Colonic mucosa (tissue), 4 donors: ENCODE measurements around the gene ANKRD33B. TPM values are rescaled to one million over a fixed set of nuclear protein-coding genes. Genes with fewer than 3 reads are reported as not detected.
"Not testable (repeated sequence)": the region's sequence is repeated elsewhere in the genome, so short reads cannot be mapped to it uniquely, and the experiment has no call there.

Source experiments
- DNase-seq: peaks from one replicate; pipeline ENCODE4 v3.0.0-alpha.2; 2020
- H3K27ac ChIP-seq: fragments of 200-600 bp; one replicate; pipeline ENCODE4 v1.8.0; 2021
- H3K27me3 ChIP-seq: fragments of 200-600 bp; one replicate; pipeline ENCODE4 v1.8.0; 2021
- H3K36me3 ChIP-seq: fragments of 200-600 bp; one replicate; pipeline ENCODE4 v1.8.0; 2021
- H3K4me1 ChIP-seq: fragments of 200-600 bp; one replicate; pipeline ENCODE4 v1.8.0; 2021; ENCODE audit warnings: mild to moderate bottlenecking
- H3K4me3 ChIP-seq: fragments of 200-600 bp; one replicate; pipeline ENCODE4 v1.8.0; 2021
- H3K9ac ChIP-seq, 2 donors: one replicate each; pipeline ENCODE4 v1.7.0; 2013; ENCODE audit warnings: control low read depth in 2 of 2, low read depth in 2 of 2, low read length in 2 of 2
- H3K9me3 ChIP-seq: fragments of 200-600 bp; one replicate; pipeline ENCODE4 v1.8.0; 2021
- intact Hi-C: fragments of 100-400 bp; cut with DNase I; formaldehyde crosslinking; loops from one replicate; pipeline ENCODE4 v1.14.1; 2022
- total RNA-seq, 2 donors: library from RNA; stranded (reverse); fragmentation: NEBNext Ultra II Directional in 1 of 2; extraction: Animal tissue kit (Norgen Biotek cat#: 25700) in 1 of 2; gene quantifications; one replicate each; pipeline ENCODE4 v1.2.1, GENCODE V29; 2021
- TF ChIP-seq, protein P1 (sequence below): fragments of 200-600 bp; IDR thresholded peaks from one replicate; pipeline ENCODE4 v1.8.0; 2022; ENCODE audit warnings: antibody characterized with exemption, mild to moderate bottlenecking
- donor health status: healthy.
- donor health status: DM: no; HTN: no; CAD: no.
- donor health status: DM: no; HTN: no; CAD: no.

Gene ANKRD33B
- total RNA-seq, 2 donors from 2014 or later = 0.47 to 0.66 TPM

DNA sequence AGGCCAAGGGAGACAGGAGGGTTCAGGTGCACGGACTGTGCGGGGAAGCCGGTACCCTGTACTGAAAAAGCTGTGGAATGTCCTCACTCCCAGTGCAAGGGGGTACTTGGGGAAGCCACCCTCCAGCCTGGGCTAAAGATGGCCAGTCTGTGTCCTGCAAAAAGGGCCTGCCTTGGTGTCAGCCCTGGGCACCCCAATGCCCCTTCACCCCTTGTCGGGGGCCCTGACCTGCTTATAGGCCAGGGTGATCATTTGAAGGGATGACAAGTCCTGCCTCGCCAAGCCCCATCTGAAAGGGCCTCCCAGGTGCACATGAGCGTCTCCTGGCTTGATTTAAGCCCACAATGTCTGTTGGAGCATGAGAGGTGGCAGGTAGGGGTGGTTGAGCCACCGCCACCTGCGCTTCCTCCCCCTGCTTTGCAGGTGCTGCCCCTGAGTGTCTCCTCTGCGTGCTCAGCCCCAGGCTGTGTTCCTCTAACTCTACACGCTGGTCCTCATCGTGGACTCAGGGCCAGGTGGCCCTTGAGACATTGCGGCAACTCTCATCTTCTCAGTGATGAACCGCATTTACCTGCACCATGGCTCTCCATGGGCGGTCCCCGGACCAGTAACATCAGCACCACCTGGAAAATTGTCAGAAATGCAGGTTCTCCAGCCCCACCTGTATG, 97.0 kb downstream of the ANKRD33B start:
- Histone ChIP-seq H3K27me3 (no peaks in the 10 kb centered on the region), H3K4me3 (no peak overlapping the region), H3K27ac (no peak overlapping the region), H3K4me1 (no peaks in the 10 kb centered on the region), H3K9ac (no peak overlapping the region), H3K36me3 (no peaks in the 10 kb centered on the region), H3K9me3 (no peaks in the 10 kb centered on the region)
- intact Hi-C loops = no loop called here
- DNase-seq = no peak
- TF ChIP-seq, protein P1, sequence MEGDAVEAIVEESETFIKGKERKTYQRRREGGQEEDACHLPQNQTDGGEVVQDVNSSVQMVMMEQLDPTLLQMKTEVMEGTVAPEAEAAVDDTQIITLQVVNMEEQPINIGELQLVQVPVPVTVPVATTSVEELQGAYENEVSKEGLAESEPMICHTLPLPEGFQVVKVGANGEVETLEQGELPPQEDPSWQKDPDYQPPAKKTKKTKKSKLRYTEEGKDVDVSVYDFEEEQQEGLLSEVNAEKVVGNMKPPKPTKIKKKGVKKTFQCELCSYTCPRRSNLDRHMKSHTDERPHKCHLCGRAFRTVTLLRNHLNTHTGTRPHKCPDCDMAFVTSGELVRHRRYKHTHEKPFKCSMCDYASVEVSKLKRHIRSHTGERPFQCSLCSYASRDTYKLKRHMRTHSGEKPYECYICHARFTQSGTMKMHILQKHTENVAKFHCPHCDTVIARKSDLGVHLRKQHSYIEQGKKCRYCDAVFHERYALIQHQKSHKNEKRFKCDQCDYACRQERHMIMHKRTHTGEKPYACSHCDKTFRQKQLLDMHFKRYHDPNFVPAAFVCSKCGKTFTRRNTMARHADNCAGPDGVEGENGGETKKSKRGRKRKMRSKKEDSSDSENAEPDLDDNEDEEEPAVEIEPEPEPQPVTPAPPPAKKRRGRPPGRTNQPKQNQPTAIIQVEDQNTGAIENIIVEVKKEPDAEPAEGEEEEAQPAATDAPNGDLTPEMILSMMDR = no peak

DNA sequence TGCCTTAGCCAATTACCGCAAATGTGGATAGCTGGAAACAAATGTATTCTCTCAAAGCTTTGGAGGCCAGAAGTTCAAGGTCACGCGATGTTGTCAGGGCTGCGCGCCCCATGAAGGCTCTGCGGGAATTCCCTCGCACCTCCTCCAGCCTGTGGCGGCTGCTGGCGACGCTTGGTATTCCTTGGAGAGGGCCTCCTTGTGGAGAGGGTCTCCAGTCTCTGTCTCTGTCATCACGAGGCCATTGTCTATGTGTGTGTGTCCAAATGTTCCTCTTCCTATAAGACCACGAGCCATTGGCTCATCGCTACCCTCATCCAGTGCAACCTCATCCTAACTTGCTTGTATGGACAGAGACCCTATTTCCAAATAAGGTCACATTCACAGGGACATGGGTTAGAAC, 97.5 kb downstream of the ANKRD33B start:
- H3K4me1 ChIP-seq = no peaks in the 10 kb centered on the region
- no peaks in the 10 kb centered on the region for H3K36me3 ChIP-seq
- H3K4me3 ChIP-seq = no peak overlapping the region
- intact Hi-C loops = no loop called here
- H3K27me3 ChIP-seq = no peaks in the 10 kb centered on the region
- H3K27ac ChIP-seq = no peak overlapping the region
- DNase-seq = no peak
- no peak overlapping the region for H3K9ac ChIP-seq
- H3K9me3 ChIP-seq = no peaks in the 10 kb centered on the region
- TF ChIP-seq, protein P1 = no peak

DNA sequence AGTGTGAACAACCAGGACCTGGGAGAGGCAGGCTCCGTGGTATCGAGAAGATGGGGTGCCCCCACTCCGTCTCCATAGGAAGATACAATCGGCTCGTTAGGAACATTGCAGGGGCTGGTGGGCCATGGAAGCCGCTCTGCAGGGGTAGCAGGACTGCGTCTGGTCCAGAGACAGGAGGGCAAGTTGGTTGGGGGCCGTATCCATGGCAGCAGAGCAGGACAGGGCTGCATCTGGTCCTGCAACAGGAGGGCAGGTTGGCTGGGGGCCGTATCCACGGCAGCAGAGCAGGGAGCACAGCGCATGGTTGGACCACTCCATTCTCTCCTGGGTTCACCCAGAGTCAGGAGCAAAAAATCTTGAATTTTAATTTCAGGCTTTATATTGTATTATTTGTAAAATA, 98.2 kb downstream of the ANKRD33B start:
- TF ChIP-seq, protein P1 = no peak
- Histone ChIP-seq H3K4me3 (no peak overlapping the region), H3K9me3 (no peaks in the 10 kb centered on the region), H3K9ac (no peak overlapping the region), H3K27me3 (no peaks in the 10 kb centered on the region), H3K36me3 (no peaks in the 10 kb centered on the region), H3K27ac (no peak overlapping the region), H3K4me1 (no peaks in the 10 kb centered on the region)
- DNase-seq = no peak
- intact Hi-C loops = no loop called here

DNA sequence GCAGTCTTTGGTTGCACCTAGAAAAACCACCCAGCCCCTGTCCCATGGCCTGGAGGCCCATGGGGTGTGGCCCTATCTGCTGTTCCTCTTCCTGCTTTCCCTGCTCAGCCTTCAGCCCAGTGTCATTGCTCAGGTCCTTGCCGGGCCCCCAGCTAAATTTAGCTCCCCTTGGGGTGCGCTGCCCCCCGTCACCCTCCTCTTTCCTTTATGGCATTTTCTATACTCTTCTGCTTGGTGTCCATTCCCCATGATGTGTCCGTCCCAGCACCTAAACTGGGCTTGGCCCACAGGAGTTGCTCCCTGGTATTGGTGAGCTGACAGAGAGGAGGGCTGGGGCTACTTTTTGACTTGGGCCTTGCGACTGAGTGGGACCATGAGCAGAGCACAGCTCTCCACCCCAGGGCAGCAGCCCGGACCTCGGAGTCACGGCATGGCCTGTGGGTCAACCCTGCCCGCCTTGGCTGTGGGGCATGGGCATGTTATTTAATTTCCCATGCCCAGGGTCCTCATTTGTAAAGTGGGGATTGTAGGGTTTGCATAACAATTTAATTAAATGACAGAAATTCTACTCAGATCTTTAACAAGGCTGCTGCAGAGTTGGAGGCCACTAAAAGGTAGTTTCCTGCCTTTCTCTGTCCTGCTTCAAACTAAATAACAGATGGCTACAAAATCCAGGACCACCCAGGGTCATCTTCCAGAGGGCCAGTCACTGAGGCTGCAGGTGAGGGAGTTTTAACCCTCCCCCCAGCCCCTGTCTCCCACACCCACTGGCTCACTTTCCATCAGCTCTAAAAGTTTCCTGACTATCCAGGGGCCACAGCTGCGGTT, 99.0 kb downstream of the ANKRD33B start:
- Histone ChIP-seq H3K4me3 (no peak overlapping the region), H3K9ac (no peak overlapping the region), H3K4me1 (no peaks in the 10 kb centered on the region), H3K36me3 (no peaks in the 10 kb centered on the region), H3K27me3 (no peaks in the 10 kb centered on the region), H3K27ac (no peak overlapping the region), H3K9me3 (no peaks in the 10 kb centered on the region)
- DNase-seq = no peak
- intact Hi-C loops = no loop called here
- TF ChIP-seq, protein P1 = no peak

DNA sequence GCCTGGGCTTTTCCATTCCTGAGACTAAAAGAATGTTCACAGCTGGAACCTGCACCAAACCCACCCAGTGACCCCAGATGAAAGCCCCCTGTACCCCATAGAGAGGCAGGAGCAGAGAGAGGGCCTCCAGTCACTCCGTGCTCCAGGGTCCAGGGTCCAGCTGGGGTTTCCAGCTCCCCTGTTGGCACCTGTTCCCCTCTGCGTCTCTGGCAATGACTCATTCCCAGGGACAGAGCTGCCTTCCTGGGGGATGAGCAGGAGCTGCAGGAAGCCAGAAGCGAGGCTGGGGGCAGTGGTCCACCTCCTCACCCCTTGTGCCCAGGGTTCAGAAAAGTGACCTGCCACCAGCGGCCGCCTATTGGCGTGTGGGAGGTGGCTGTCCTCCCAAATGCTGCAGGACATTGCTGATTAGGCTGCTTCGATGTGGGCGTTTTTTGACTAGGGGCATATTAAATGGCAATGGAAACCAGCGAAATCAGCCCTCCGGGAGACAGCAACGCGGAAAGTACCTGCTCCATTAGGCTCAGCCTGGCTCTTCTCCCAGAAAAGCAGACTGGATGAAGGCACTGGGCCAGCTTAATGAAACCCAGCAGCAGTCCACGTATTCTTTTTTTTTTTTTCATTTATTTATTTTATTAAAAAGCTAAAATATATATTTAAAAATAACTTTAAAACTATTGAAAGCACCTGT, 99.8 kb downstream of the ANKRD33B start:
- Histone ChIP-seq H3K4me3 (no peak overlapping the region), H3K4me1 (no peaks in the 10 kb centered on the region), H3K9me3 (no peaks in the 10 kb centered on the region), H3K27me3 (no peaks in the 10 kb centered on the region), H3K27ac (no peak overlapping the region), H3K9ac (no peak overlapping the region), H3K36me3 (no peaks in the 10 kb centered on the region)
- TF ChIP-seq, protein P1 = no peak
- intact Hi-C loops = no loop called here
- DNase-seq = no peak

DNA sequence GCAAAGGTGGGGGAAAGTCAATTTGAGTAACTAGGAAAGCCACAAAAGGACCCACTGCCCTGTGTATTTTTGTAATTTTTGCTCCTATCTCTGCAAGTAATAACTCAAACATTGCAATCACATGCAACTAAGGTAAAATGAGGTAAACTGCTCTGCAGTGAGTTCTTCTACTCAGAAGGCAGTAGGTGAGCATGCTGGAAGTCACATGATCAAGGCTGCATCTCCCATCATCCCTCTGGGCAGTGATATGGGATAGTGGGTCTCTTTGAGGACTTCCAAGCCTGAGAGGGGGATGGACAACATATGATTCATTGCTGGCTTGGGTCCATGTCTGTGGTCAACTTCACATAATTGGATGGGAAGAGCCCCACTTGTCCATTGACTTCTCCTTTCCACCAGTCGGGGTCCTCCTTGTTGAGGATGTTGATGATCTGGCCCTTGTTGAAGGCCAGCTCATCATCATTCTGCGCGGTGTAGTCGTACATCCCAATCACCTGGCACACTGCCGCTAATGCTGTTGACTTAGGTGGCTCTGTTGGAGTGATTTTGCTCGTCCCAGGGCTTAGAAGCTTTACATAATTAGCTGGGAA, 100.4 kb downstream of the ANKRD33B start:
- intact Hi-C loops = not testable (repeated sequence)

More for the DNA sequence above, 100.4 kb downstream of the ANKRD33B start:
- not testable (repeated sequence) for H3K36me3 ChIP-seq, H3K27ac ChIP-seq, H3K4me3 ChIP-seq, DNase-seq, H3K9me3 ChIP-seq, H3K4me1 ChIP-seq, H3K27me3 ChIP-seq, H3K9ac ChIP-seq
